GM18907 (cell line): ENCODE results near the gene EVA1C.
"Not testable (repeated sequence)": the region's sequence is repeated elsewhere in the genome, so short reads cannot be mapped to it uniquely, and the experiment has no call there.

Experiments used
- ATAC-seq: cut with Tn5 transposase; IDR thresholded peaks from one replicate; pipeline ENCODE4 v1.9.1; 2021; ENCODE audit warnings: mild to moderate bottlenecking, moderate library complexity; ENCODE audit not compliant: unreplicated experiment

Gene EVA1C

GRCh38 chr21:32424191-32424535, 11.7 kb downstream of the EVA1C start:
- ATAC-seq, result no peak

- no peak for ATAC-seq
Measured at GRCh38 chr21:32424674-32425073, 12.2 kb downstream of the EVA1C start.

GRCh38 chr21:32425628-32426027, 13.1 kb downstream of the EVA1C start:
- no peak for ATAC-seq

- no peak for ATAC-seq
Measured at GRCh38 chr21:32426066-32426465, 13.6 kb downstream of the EVA1C start.

GRCh38 chr21:32426592-32427051, 14.1 kb downstream of the EVA1C start:
- ATAC-seq, result no peak

GRCh38 chr21:32427958-32428623, 15.6 kb downstream of the EVA1C start:
- no peak for ATAC-seq

- not testable (repeated sequence) for ATAC-seq
Measured at GRCh38 chr21:32432982-32433660, 20.6 kb downstream of the EVA1C start.

- no peak for ATAC-seq
Measured at GRCh38 chr21:32437729-32438128, 25.2 kb downstream of the EVA1C start.

- ATAC-seq, result no peak
Measured at GRCh38 chr21:32442566-32443318, 30.2 kb downstream of the EVA1C start.

GRCh38 chr21:32445101-32445500, 32.6 kb downstream of the EVA1C start:
- no peak for ATAC-seq

GRCh38 chr21:32446440-32446839, 33.9 kb downstream of the EVA1C start:
- not testable (repeated sequence) for ATAC-seq

GRCh38 chr21:32447224-32447623, 34.7 kb downstream of the EVA1C start:
- no peak for ATAC-seq

- ATAC-seq, result no peak
Measured at GRCh38 chr21:32448803-32449594, 36.5 kb downstream of the EVA1C start.

GRCh38 chr21:32450881-32451701, 38.6 kb downstream of the EVA1C start:
- not testable (repeated sequence) for ATAC-seq

- not testable (repeated sequence) for ATAC-seq
Measured at GRCh38 chr21:32452191-32452590, 39.7 kb downstream of the EVA1C start.

- ATAC-seq, result no peak
Measured at GRCh38 chr21:32452641-32453040, 40.1 kb downstream of the EVA1C start.

- no peak for ATAC-seq
Measured at GRCh38 chr21:32455548-32455947, 43.0 kb downstream of the EVA1C start.

- ATAC-seq, result no peak
Measured at GRCh38 chr21:32456497-32456918, 44.0 kb downstream of the EVA1C start.

GRCh38 chr21:32457360-32457840, 44.9 kb downstream of the EVA1C start:
- no peak for ATAC-seq

GRCh38 chr21:32457962-32458361, 45.5 kb downstream of the EVA1C start:
- no peak for ATAC-seq
